Activated naive CD8-positive, alpha-beta T cell (primary cell): ENCODE measurements around the gene TBCD.
"Not testable (repeated sequence)": the region's sequence is repeated elsewhere in the genome, so short reads cannot be mapped to it uniquely, and the experiment has no call there.

Experiments used
- H3K27ac Mint-ChIP-seq: one replicate; pipeline ENCODE4 v1.8.0; 2021; ENCODE audit warnings: mixed read lengths
- H3K27me3 Mint-ChIP-seq: one replicate; pipeline ENCODE4 v1.8.0; 2021; ENCODE audit warnings: mixed read lengths
- H3K36me3 Mint-ChIP-seq: one replicate; pipeline ENCODE4 v1.8.0; 2021; ENCODE audit warnings: mixed read lengths
- H3K4me1 Mint-ChIP-seq: one replicate; pipeline ENCODE4 v1.8.0; 2021; ENCODE audit warnings: low read depth, mixed read lengths
- H3K4me3 Mint-ChIP-seq: one replicate; pipeline ENCODE4 v1.8.0; 2021; ENCODE audit warnings: mild to moderate bottlenecking, mixed read lengths
- H3K9me3 Mint-ChIP-seq: one replicate; pipeline ENCODE4 v1.8.0; 2021; ENCODE audit warnings: low read depth, mixed read lengths

TBCD gene

GRCh38 chr17:82943751-82944150 lies 191.9 kb downstream of the TBCD start:
- Mint-ChIP-seq H3K4me3 (no peak overlapping the region), H3K9me3 (peaks cover 13% of the 10 kb centered on the region)

GRCh38 chr17:82944990-82945389 lies 193.1 kb downstream of the TBCD start:
- no peaks in the 10 kb centered on the region for H3K27me3 Mint-ChIP-seq
- peak overlapping the region; percentile 13 for H3K27ac Mint-ChIP-seq
- H3K4me1 Mint-ChIP-seq = no peaks in the 10 kb centered on the region
- H3K9me3 Mint-ChIP-seq = peaks cover 13% of the 10 kb centered on the region
- H3K4me3 Mint-ChIP-seq = no peak overlapping the region
- peaks cover 49% of the 10 kb centered on the region for H3K36me3 Mint-ChIP-seq

More at GRCh38 chr17:82943751-82944150, 191.9 kb downstream of the TBCD start:
- peaks cover 40% of the 10 kb centered on the region for H3K36me3 Mint-ChIP-seq
- no peaks in the 10 kb centered on the region for H3K4me1 Mint-ChIP-seq
- H3K27ac Mint-ChIP-seq = peak overlapping the region; percentile 16
- no peaks in the 10 kb centered on the region for H3K27me3 Mint-ChIP-seq

- Mint-ChIP-seq H3K36me3 (peaks cover 54% of the 10 kb centered on the region), H3K27ac (no peak overlapping the region), H3K27me3 (no peaks in the 10 kb centered on the region), H3K4me1 (no peaks in the 10 kb centered on the region), H3K9me3 (peaks cover 13% of the 10 kb centered on the region), H3K4me3 (no peak overlapping the region)
Measured at GRCh38 chr17:82946081-82946480, 194.2 kb downstream of the TBCD start.

- no peaks in the 10 kb centered on the region for H3K4me1 Mint-ChIP-seq
- H3K36me3 Mint-ChIP-seq = peaks cover 56% of the 10 kb centered on the region
- no peaks in the 10 kb centered on the region for H3K27me3 Mint-ChIP-seq
- peak overlapping the region; percentile 16 for H3K27ac Mint-ChIP-seq
- H3K9me3 Mint-ChIP-seq = peaks cover 13% of the 10 kb centered on the region
- H3K4me3 Mint-ChIP-seq = no peak overlapping the region
Measured at GRCh38 chr17:82947051-82947991, 195.5 kb downstream of the TBCD start.

- H3K36me3 Mint-ChIP-seq = peaks cover 56% of the 10 kb centered on the region
- peaks cover 18% of the 10 kb centered on the region for H3K9me3 Mint-ChIP-seq
Measured at GRCh38 chr17:82948081-82948511, 196.2 kb downstream of the TBCD start.

GRCh38 chr17:82948957-82949356 lies 197.1 kb downstream of the TBCD start:
- no peaks in the 10 kb centered on the region for H3K4me1 Mint-ChIP-seq
- H3K36me3 Mint-ChIP-seq = peaks cover 58% of the 10 kb centered on the region
- H3K4me3 Mint-ChIP-seq = no peak overlapping the region
- H3K27me3 Mint-ChIP-seq = no peaks in the 10 kb centered on the region
- H3K27ac Mint-ChIP-seq = no peak overlapping the region
- H3K9me3 Mint-ChIP-seq = peaks cover 18% of the 10 kb centered on the region

More at GRCh38 chr17:82948081-82948511, 196.2 kb downstream of the TBCD start:
- H3K4me3 Mint-ChIP-seq = no peak overlapping the region
- no peaks in the 10 kb centered on the region for H3K4me1 Mint-ChIP-seq
- H3K27ac Mint-ChIP-seq = peak overlapping the region; percentile 16
- no peaks in the 10 kb centered on the region for H3K27me3 Mint-ChIP-seq

- Mint-ChIP-seq H3K27me3 (no peaks in the 10 kb centered on the region), H3K4me3 (no peak overlapping the region), H3K36me3 (peaks cover 58% of the 10 kb centered on the region), H3K9me3 (peaks cover 20% of the 10 kb centered on the region), H3K4me1 (no peaks in the 10 kb centered on the region), H3K27ac (no peak overlapping the region)
Measured at GRCh38 chr17:82949361-82949760, 197.5 kb downstream of the TBCD start.

- Mint-ChIP-seq H3K27ac (no peak overlapping the region), H3K4me3 (no peak overlapping the region), H3K9me3 (peaks cover 20% of the 10 kb centered on the region), H3K4me1 (no peaks in the 10 kb centered on the region), H3K36me3 (peaks cover 59% of the 10 kb centered on the region), H3K27me3 (no peaks in the 10 kb centered on the region)
Measured at GRCh38 chr17:82949984-82950383, 198.1 kb downstream of the TBCD start.

- H3K36me3 Mint-ChIP-seq = peaks cover 59% of the 10 kb centered on the region
Measured at GRCh38 chr17:82950525-82951102, 198.7 kb downstream of the TBCD start.

GRCh38 chr17:82952019-82952418 lies 200.2 kb downstream of the TBCD start:
- H3K4me1 Mint-ChIP-seq = no peaks in the 10 kb centered on the region
- H3K4me3 Mint-ChIP-seq = no peak overlapping the region
- no peak overlapping the region for H3K27ac Mint-ChIP-seq
- no peaks in the 10 kb centered on the region for H3K27me3 Mint-ChIP-seq
- peaks cover 55% of the 10 kb centered on the region for H3K36me3 Mint-ChIP-seq
- peaks cover 15% of the 10 kb centered on the region for H3K9me3 Mint-ChIP-seq

More at GRCh38 chr17:82950525-82951102, 198.7 kb downstream of the TBCD start:
- Mint-ChIP-seq H3K27ac (no peak overlapping the region), H3K9me3 (peaks cover 21% of the 10 kb centered on the region), H3K27me3 (no peaks in the 10 kb centered on the region), H3K4me1 (no peaks in the 10 kb centered on the region), H3K4me3 (no peak overlapping the region)

GRCh38 chr17:82955106-82955505 lies 203.2 kb downstream of the TBCD start:
- H3K4me1 Mint-ChIP-seq, H3K4me3 Mint-ChIP-seq, H3K27ac Mint-ChIP-seq, H3K27me3 Mint-ChIP-seq: not testable (repeated sequence)
- Mint-ChIP-seq H3K36me3 (peaks cover 39% of the 10 kb centered on the region), H3K9me3 (peaks cover 15% of the 10 kb centered on the region)

- H3K27ac Mint-ChIP-seq, H3K27me3 Mint-ChIP-seq, H3K4me1 Mint-ChIP-seq, H3K4me3 Mint-ChIP-seq: not testable (repeated sequence)
- peaks cover 35% of the 10 kb centered on the region for H3K36me3 Mint-ChIP-seq
- peaks cover 15% of the 10 kb centered on the region for H3K9me3 Mint-ChIP-seq
Measured at GRCh38 chr17:82955627-82956026, 203.8 kb downstream of the TBCD start.

GRCh38 chr17:82956146-82956725 lies 204.4 kb downstream of the TBCD start:
- Mint-ChIP-seq H3K4me3 (no peak overlapping the region), H3K36me3 (peaks cover 35% of the 10 kb centered on the region), H3K27me3 (no peaks in the 10 kb centered on the region), H3K9me3 (peaks cover 15% of the 10 kb centered on the region), H3K4me1 (no peaks in the 10 kb centered on the region), H3K27ac (no peak overlapping the region)

GRCh38 chr17:82956726-82957468 lies 205.0 kb downstream of the TBCD start:
- peaks cover 15% of the 10 kb centered on the region for H3K9me3 Mint-ChIP-seq
- H3K27me3 Mint-ChIP-seq = no peaks in the 10 kb centered on the region
- H3K27ac Mint-ChIP-seq = no peak overlapping the region
- no peak overlapping the region for H3K4me3 Mint-ChIP-seq
- peaks cover 35% of the 10 kb centered on the region for H3K36me3 Mint-ChIP-seq
- no peaks in the 10 kb centered on the region for H3K4me1 Mint-ChIP-seq

- H3K4me1 Mint-ChIP-seq = no peaks in the 10 kb centered on the region
- peaks cover 32% of the 10 kb centered on the region for H3K36me3 Mint-ChIP-seq
- no peaks in the 10 kb centered on the region for H3K27me3 Mint-ChIP-seq
- H3K27ac Mint-ChIP-seq = no peak overlapping the region
- no peak overlapping the region for H3K4me3 Mint-ChIP-seq
- peaks cover 15% of the 10 kb centered on the region for H3K9me3 Mint-ChIP-seq
Measured at GRCh38 chr17:82957469-82957795, 205.6 kb downstream of the TBCD start.
